Islet precursor cell (in vitro differentiated cells): ENCODE measurements around the gene MGMT.

Experiments used
- DNase-seq: peaks from one replicate; pipeline ENCODE4 v3.0.0-alpha.2; 2018

MGMT gene

DNA sequence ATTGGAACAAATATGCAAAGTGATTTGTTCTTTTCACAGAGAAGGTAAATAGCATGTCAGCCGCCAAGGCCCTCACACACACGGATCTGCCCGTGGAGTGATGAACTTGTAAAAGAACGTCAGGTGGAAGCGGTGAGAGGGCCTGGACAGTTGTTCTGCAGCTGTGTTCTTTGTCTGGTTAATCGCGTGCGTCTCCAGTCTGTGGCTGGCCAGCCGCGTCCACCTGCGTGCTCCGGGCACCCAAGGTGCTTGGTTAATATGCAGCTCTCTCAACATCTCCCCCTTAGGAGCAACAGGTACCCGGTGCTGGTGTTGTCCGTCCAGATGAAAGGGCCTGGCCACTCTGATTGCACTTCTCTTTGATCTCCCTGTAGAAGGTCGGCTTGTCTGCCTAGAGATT is 162.9 kb downstream of the MGMT start:
- no peak for DNase-seq

DNA sequence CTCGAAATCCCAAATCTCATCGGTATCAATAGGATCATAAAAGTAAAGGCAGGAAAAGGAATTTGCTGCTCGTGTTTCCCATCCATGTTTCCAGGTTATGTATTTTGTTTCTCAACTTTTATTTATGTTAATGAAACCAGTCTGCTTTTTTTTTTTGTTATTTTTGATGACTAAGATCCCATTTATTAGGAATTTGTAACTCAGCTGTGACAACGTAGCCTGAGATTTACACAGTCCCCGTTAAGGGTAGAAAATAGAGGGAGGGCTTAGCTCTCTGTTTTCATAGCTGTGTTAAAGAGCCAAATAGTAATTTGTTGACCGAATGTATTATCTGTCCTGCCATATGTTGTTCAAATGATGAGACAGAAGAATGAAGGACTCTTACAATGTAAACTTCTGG is 164.0 kb downstream of the MGMT start:
- no peak for DNase-seq

DNA sequence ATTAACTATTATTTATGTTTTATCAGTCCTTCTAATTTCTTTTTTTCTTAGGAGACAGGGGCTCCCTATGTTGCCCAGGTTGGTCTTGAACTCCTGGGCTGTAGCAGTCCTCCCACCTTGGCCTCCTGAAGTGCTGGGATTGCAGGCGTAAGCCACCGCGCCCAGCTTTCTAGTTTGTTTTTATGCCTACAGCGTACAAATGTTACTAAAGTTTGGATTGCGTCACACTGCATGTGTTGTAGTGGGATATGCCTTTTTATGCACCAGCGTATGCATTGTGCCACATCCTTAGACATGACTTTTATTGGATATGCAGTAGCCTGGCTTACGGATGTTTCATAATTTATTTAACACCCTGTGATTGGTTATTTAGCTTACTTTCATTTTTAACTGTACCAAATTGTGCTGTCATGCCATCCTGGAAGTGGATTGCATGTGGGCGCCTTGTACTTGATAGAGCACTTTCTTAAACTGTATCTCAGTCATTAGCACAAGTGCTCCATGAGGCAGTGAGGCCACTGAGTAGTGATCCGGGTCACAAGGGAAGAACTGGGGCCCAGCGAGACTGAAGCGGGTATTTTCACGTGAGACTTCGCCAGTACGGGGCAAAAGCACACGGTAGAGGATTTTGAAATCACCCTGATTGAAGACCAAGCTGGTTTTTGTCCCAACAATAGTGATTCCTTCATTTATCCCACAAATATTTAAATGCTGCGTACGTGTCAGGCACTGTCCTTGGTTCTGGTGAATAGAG is 165.0 kb downstream of the MGMT start:
- DNase-seq, result no peak

DNA sequence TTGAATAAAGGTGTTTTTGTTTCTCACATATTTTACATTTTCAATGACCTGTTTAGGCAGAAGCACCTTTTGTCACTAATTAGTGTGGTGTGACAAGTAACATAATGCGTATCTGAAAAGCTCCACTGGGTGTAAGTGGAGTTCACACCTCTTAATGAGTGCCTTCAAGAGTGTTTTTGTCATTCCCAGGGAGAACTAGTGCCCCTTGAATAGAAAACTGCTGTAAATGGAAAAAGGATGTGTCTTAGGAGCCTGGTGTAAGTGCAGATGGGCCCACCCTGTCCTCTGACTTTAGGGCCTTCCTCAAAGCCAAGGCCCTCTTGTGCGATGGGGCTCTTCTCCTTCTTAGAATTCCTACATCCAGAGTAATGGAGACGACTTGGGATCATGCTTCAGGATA is 170.0 kb downstream of the MGMT start:
- no peak for DNase-seq

DNA sequence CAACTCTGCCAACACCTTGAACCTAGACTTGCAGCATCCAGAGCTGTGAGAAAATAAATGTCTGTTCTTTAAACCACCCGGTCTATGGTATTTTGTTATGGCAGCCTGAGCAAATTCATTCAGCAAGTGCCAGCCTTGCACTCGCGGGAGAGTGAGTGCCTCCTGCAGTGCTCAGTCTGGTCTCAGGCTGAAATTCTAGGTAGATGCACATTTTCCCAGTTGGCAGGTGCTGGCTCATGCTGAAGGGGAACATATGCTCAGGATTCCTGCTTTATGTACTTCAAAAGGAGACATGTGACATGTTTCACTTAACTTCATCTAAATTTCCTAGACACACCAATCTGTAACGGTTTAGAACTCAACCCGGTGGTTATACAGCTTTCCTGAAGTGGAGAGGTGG is 170.8 kb downstream of the MGMT start:
- DNase-seq, result no peak

DNA sequence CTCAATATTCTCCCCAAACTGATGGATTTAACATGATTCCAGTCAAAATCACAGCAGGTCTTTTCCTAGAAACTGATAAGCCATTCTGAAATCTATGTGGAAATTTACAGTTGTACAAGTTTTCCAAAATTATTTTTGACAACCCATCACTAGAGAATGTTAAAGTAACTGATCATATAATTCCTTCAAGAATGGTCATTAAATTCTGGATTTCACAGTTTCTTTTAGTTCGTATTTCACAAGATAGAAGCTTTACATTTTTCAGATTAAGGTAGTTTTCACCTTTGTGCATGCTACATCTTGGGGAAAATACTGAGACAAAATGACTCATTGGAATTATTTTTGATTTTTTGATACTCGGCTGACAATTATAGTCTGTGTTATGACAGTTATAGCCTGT is 174.3 kb downstream of the MGMT start:
- no peak for DNase-seq

DNA sequence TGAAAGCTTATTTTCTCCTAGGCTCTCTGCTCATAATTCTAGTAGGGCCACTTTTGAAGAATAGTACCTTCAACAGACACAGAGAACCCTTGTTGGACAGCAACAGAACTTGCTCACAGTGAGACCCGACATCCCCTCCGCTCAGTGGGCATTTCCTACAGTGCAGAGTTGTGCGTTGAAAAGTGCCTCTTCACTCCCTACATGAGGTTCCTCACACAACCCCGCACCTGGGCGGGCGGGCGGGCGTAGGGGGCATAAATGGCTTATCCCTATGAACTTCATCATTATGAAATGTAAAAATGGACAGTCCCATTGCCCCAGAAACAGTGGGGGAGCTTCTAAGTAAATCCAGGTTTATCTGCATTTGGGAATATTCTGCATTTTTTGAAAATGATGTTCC is 174.9 kb downstream of the MGMT start:
- no peak for DNase-seq

DNA sequence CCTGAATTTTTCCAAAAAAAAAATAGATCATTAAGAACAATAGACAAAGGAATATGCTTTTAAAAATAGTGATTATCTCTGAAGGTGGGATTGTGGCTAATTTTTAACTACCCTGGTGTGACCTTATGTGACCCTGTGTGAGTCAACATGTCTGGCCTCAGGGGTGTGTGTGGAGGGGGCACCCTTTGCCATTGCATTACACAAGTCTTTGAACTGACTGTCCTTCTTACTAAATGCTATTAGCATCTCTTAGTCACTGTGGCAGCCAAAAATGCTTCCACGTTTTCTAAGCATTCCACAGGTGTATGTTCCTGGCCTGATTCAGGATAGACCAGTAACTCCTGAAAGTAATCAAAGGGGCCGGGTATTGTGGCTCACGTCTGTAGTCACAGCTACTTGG is 175.4 kb downstream of the MGMT start:
- peak; percentile 88 for DNase-seq

DNA sequence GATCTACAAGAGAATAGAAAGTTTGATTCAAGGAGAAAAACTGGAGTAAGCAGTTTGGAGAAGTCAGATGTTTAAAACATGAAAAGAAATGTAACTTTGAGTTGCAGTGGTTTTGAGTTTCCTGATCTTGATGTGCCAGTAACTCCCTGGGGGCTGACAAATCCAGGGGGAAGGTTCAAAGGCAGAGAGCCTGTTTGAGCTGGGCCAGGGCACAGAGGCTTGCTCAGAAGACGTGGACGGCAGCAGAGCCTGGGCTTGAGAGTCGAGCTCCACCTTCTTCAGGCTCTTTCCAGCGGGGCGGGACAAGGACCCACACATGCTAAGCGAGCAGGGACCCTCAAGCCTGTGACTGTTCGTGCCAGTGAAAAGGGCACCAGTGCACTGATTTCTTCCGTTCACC is 176.2 kb downstream of the MGMT start:
- DNase-seq, result no peak

DNA sequence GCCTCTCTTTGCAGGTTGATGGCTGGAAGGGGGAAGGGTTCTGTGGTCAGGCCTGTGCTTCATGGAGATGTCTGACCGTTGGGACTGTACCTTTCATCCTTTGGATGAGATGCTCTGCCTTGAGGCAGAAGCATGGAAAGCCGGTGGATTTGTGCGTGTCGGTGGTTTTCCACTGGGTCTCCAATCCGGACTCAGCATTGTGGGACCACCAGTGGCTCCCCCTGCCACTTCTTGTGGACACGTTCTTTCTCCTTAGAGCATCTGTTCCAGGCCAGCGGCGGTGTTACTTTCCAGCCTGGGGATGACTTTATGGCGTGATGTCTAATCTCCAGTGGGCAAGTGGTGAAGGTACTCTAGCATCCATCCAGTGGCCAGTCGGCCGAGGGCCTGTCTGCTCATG is 178.4 kb downstream of the MGMT start:
- no peak for DNase-seq

DNA sequence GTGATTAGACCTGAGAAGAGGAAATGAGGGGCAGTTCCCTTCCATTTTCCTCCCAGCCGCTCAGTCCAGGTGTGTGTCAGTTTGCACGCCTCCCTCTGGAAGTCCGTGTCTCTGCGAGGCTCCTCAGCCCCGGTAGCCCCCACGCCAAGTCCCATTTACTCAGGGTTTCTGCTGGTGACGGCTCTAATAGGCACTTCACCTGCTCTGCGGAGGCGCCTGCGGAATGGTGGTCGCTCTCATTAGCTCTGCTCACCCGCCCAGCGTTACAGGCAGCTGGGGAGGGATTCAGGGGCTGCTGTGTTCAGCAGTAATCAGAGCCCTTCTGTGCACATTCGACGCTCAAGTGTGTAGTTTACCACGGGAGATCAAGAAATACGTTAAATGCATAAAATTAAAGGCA is 179.9 kb downstream of the MGMT start:
- DNase-seq, result no peak

DNA sequence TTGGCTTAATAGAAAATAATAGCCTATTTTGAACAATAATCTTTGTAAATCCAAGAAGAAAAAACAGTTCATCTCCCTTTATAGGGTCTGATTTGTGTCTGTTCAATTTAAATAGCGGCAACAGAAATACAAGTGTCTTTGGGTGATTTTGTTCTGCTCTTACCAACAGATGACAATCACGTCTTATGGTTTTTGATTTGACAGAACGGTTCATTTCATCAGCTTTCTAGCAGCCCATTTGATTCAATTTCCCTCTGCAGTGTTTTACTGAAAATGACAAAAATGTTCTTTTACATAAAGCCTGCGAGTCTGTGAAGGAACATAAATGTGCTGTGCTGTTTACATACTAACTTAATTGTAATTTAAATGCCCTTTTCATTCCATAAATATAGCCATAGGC is 180.5 kb downstream of the MGMT start:
- DNase-seq, result no peak

DNA sequence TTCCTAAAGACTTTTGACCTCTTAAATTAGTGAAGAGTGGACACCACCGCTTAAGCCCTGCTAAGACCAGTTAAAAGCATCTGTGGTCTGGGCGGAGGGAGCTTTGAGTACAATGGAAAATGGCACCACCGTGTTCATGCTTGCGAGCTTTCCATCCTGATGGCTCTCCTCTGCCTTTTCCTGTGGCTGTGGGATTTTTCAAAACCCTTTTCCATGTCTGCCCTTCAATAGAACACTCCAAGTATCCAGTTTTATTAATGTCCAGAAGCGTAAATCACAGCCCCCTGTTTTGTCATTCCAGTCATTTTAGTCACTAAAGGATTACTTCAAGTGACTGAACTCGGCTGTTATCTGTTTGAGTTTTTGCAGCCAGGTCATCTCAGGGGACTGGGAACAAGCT is 181.8 kb downstream of the MGMT start:
- DNase-seq, result no peak

DNA sequence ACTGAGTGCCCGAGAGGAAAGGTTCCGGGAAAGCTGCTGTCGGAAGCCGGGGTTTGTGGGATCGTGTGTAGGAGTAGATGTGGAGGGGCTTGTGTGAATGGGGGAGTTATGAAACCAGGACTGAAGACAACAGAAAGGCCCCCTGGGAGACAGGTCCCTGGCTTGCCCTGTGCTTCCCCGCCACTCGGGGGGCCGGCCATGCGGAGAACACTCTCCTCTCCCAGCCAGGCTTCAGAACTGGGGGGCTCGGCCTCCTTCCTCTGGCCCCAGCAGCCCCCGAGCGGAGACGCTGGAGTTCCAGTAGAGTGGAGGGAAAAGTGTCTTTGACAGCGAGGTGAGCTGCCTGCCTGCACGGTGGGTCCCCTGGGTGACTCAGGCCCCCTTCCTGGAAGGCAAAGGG is 185.0 kb downstream of the MGMT start:
- DNase-seq, result no peak

DNA sequence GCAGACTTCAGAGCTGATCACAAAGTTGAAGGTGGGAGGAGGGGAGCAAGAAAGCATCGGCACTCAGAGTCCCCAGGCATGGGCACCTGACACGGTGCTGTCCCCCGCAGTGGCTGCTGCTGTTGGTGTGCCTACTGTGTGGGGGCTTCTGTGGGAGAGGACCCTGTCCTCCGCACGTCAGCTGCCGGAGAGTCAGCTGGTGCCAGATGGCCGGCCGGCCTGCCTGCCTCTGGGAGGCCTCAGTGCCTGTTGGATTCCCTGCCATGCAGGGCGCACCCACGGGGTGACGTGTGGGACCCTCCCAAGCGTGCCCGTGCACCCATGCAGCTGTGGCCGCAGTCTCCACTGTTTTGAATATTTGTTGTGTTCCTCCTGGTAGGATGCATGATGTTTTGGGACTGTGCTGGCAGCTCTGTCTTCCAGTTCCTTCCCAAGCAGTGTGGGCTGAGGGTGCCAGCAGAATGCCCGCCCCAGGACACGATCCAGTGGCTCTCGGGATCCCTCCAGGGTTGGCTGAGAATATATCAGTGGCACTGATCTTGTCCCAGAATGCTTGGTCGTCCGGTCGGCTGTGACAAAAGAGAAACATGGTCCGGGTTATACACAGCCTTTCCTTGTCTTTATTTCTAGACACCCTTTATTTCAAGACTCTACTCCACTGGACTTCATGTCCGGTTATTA is 185.6 kb downstream of the MGMT start:
- DNase-seq, result no peak

DNA sequence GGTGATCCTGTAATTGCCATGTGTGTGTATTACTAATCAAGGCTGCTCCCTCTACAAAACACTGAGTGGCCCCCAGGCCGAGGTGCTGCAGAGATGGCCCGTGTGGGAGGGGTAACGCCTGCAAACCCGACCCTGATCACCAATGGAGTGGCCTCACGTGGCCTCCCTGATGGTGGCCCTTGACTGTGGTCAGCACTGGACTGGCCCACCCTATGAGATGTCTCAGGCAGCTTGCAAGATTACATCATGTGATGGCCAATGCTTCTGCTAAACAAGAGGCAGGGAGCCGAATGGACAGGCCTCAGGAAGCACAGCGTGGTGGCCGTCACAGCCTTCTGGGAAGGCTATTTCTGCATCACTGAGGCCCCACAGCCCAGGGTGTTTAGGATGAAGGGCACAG is 186.4 kb downstream of the MGMT start:
- DNase-seq, result no peak

DNA sequence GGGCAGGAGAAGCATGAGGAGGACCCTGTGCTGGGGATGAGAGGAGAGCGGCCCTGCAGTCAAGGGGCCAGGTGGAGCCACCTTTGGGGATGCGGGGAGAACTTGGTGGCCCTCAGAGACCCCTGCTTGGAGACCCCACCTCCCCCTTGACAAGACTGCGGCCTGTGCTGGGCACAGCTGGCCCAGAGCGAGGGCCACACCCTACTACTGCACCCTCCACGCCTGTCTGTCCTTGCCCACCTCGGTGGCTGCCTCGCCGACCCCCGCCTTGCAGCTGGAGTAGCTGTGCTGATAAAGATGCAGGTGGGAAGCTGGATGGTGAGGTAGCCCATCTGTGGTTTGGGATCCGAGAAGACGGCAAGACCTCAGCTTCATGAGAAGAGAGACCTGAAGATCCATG is 186.8 kb downstream of the MGMT start:
- no peak for DNase-seq

DNA sequence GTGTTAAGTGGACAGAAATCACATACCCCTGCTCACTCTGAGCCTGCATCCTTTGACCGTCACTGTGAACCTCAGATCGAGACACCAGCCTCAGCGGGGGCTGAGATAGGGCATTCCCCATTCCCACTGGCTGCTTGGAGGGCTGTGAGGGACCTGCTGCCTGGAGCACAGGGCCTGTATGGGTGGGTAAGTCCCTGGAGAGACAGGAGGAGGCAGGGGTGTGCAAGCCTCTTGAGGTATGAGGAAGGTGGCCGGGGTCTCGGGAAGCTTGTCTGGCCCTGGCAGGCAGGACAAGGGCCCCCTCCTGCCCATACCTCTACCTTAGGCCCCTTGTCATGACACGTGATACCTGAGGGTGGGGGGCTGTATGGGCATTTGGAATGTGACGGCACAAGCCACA is 187.4 kb downstream of the MGMT start:
- DNase-seq, result no peak

DNA sequence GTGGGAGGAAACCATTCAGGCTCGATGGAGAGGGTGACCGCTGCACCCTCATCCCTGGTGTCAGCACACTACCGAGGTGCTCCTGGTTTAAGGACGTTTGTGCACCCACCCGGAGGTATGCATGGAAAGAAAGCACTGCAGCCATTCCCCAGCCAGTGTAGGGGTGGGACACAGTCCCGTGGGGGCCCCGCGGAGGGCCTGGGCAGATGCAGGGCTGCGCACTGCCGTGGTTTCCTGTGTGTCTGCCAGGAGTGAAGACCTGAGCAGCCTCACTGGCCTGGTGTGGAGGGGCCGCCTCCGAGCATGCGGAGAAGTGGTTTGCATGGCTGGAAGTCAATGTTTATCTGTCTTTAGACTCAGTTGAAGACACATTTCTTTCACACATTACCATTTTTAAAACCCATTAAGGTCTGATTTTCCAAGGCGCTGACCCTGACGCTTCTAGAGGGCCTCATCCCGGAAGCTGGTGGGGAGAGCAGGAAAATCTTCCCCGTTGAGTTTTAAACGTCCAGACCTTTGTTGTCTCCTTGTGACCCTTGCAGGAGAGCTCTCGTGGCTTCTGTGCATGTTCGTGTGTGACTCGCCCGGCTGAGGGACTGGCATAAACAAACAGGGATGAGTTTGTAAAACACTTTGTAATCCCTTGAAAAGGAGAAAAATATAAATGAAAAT is 188.1 kb downstream of the MGMT start:
- DNase-seq, result no peak

DNA sequence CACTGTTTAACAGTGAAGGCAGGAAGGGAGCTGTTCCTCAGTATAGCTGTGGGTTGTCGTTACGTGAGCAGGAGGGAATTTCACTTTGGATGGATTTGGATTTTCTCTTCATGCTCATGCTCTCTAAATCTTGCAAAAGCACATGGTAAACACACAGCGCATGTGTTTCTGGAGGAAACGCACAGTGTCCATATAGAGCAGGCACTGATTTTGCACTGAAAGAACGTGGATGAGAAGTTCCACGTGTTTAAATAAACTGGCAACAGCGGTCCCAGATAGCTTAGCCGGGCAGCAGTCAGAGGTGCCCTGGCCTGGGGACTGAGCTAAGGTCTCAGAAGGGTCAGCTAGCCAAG is 188.6 kb downstream of the MGMT start:
- no peak for DNase-seq

DNA sequence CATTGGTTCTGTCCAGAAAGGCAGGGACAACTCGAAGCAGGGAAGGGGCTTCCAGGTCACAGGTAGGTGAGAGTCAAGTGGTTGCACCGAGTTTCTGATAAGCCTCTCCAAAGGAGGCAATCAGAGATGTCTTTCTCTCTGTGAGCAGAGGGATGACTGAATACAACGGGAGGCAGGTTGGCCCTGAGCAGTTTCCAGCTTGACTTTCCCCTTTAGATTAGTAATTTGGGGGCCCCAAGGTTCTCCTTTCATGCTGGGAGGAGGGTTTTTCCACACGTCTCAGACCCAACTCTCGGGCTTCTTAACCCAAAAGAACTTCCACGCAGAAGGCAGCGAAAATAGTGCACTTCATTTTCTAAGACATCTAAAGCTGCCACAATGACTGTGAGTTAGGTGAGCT is 189.6 kb downstream of the MGMT start:
- no peak for DNase-seq

DNA sequence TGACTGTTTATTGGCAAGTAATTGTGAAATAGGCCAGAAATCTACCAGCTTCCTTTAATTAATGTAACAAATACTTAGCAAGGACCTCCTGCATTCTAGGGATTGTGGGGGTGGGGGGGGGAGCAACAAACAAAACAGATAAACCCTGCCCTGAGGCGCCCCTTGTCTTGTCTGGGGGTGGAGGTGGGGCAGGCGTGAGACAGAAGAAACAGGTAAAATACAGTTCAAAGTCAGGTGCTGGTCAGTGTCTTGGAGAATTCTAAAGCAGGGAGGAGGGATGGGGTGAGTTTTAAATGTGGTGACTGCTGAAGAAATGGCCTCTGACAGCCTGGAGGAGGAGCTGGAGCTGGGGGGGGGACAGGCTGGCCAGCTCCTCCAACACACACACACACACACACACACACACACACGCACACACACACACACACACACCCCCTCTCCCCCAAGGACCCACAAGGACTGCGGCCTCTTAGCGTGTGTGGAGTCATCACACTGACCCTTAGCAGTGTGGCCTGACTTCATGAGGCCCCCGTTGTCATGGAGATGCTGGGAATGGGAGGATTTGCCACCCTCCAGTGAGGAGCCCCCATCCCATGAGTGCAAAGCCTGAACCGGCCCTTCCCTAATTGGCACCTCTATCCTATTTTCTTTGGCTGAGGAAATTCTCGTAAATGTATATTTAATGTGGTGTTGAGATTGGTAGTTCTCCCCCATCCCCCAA is 190.4 kb downstream of the MGMT start:
- no peak for DNase-seq

DNA sequence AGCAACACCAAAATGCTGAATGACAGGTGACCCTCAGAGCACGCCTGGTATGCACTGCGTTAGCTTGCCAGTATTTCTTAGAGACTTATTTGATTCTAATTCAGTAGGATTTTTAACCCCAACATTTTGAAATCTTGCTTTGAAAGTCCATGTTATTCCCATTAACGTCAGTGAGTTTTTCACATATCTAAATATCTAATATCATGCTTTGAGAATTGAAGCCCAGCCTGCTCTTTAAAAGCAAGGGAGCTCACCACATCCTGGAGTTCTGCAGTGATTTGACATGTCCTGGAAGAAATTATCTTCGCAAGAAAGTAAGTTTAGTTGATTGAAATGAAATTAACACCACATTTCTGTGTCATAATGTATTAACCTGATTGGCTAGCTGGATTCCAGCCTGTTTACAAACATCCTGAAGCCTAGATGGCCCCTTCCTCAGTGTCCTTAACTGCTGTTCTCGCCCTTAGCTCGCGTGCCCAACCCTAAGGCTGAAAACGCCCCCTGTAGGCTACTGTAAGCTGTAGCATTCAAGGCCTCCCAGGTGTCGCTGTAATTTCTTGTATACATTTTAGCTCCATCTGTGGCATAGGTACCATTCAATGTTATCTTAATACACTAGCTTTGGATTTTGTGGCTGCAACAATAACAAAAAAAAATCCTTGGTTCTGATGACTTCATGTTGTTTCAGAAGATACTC is 191.5 kb downstream of the MGMT start:
- peak; percentile 60 for DNase-seq
